PC-9 (cell line): ENCODE results near the gene FLVCR1. TPM values are rescaled to one million over a fixed set of nuclear protein-coding genes. Genes with fewer than 3 reads are reported as not detected.

Experiments used
- BruUV-seq: library from RNA; stranded (reverse); fragments of 400-500 nt; replicated peaks from 2 replicates; lab custom pipeline; 2021; lab: Mats Ljungman, UMichigan
- CTCF ChIA-PET: fragments of 300-600 bp; sonication (Branson Sonifier 250); formaldehyde crosslinking; loops from one replicate; lab custom pipeline; 2022; ENCODE audit warnings: antibody characterized with exemption; lab: Charles Lee
- POLR2A ChIA-PET: fragments of 300-600 bp; sonication (Branson Sonifier 250); formaldehyde crosslinking; loops from one replicate; lab custom pipeline; 2022; ENCODE audit warnings: antibody characterized with exemption; ENCODE audit not compliant: unreplicated experiment; lab: Charles Lee
- DNase-seq, 2 experiments: peaks; one replicate each; pipeline versions ENCODE4 v3.0.0 to v3.0.0-alpha.2; 2015 to 2022; ENCODE audit warnings: mixed read lengths in 1 of 2
- H2AFZ ChIP-seq: fragments of 200-600 bp; sonication (generic); 2 replicates; pipeline ENCODE4 v1.8.1; 2017; ENCODE audit warnings: antibody characterized with exemption
- H3F3A ChIP-seq: fragments of 200-600 bp; sonication (generic); 2 replicates; pipeline ENCODE4 v1.8.1; 2017; ENCODE audit warnings: antibody characterized with exemption, mild to moderate bottlenecking, low read depth; ENCODE audit not compliant: insufficient read depth
- H3K27ac ChIP-seq: fragments of 200-600 bp; sonication (generic); 2 replicates; pipeline ENCODE4 v1.6.1; 2016; ENCODE audit warnings: mixed run types
- H3K27me3 ChIP-seq: fragments of 200-600 bp; sonication (generic); 2 replicates; pipeline ENCODE4 v1.6.1; 2016; ENCODE audit warnings: low read depth, mixed run types; ENCODE audit not compliant: insufficient read depth
- H3K36me3 ChIP-seq: fragments of 200-600 bp; sonication (generic); 2 replicates; pipeline ENCODE4 v1.6.1; 2016; ENCODE audit warnings: low read depth, mixed run types
- H3K4me1 ChIP-seq: fragments of 200-600 bp; sonication (generic); replicated peaks from 2 replicates; pipeline ENCODE4 v1.6.1; 2016; ENCODE audit warnings: mixed run types; ENCODE audit not compliant: insufficient read depth
- H3K4me2 ChIP-seq: fragments of 200-600 bp; sonication (generic); 2 replicates; pipeline ENCODE4 v1.6.1; 2017; ENCODE audit warnings: mixed run types
- H3K4me3 ChIP-seq: fragments of 200-600 bp; sonication (generic); 2 replicates; pipeline ENCODE4 v1.6.1; 2016; ENCODE audit warnings: mixed run types
- H3K79me2 ChIP-seq: fragments of 200-600 bp; sonication (generic); 2 replicates; pipeline ENCODE4 v1.6.1; 2017; ENCODE audit warnings: low read depth, mixed run types
- H3K9me2 ChIP-seq: fragments of 200-600 bp; sonication (generic); 2 replicates; pipeline ENCODE4 v1.8.1; 2017; ENCODE audit warnings: mild to moderate bottlenecking; ENCODE audit not compliant: insufficient read depth
- H3K9me3 ChIP-seq: fragments of 200-600 bp; sonication (generic); 2 replicates; pipeline ENCODE4 v1.8.1; 2016; ENCODE audit warnings: low read depth; ENCODE audit not compliant: insufficient read depth
- H4K20me1 ChIP-seq: fragments of 200-600 bp; sonication (generic); 2 replicates; pipeline ENCODE4 v1.8.1; 2017; ENCODE audit not compliant: insufficient read depth
- EZH2 ChIP-seq: fragments of 200-600 bp; sonication (generic); IDR thresholded peaks from 2 replicates; pipeline ENCODE4 v1.8.0; 2017; ENCODE audit warnings: antibody characterized with exemption, low read depth
- intact Hi-C: fragments of 100-400 bp; cut with micrococcal nuclease; formaldehyde crosslinking; loops from one replicate; pipeline ENCODE4 v1.10.0; 2022; ENCODE audit not compliant: unreplicated experiment
- total RNA-seq: library from RNA; stranded (reverse); gene quantifications from 2 replicates; pipeline ENCODE4 v1.2.3, GENCODE V29; 2021
- TF ChIP-seq, protein P1 (sequence below): fragments of 200-600 bp; sonication (generic); conservative IDR thresholded peaks from 2 replicates; pipeline ENCODE4 v1.6.1; 2017; ENCODE audit warnings: mixed run types, antibody characterized with exemption, mild to moderate bottlenecking, moderate library complexity

Gene FLVCR1
- total RNA-seq, 1 experiment from 2014 or later, result 13.1 TPM

- BruUV-seq, result no TSS peak
- ChIA-PET POLR2A (no interaction called here), CTCF (no interaction called here)
- H3K27ac ChIP-seq, result no peak overlapping the region
- H3K4me1 ChIP-seq, result peaks cover 10% of the 10 kb centered on the region; the same call in 1 of the 2 replicates
- H2AFZ ChIP-seq, result no peak overlapping the region
- H3K79me2 ChIP-seq, result no peaks in the 10 kb centered on the region
- H3K4me3 ChIP-seq, result no peak overlapping the region
- H3K9me3 ChIP-seq, result no peaks in the 10 kb centered on the region
- TF ChIP-seq, protein P1, sequence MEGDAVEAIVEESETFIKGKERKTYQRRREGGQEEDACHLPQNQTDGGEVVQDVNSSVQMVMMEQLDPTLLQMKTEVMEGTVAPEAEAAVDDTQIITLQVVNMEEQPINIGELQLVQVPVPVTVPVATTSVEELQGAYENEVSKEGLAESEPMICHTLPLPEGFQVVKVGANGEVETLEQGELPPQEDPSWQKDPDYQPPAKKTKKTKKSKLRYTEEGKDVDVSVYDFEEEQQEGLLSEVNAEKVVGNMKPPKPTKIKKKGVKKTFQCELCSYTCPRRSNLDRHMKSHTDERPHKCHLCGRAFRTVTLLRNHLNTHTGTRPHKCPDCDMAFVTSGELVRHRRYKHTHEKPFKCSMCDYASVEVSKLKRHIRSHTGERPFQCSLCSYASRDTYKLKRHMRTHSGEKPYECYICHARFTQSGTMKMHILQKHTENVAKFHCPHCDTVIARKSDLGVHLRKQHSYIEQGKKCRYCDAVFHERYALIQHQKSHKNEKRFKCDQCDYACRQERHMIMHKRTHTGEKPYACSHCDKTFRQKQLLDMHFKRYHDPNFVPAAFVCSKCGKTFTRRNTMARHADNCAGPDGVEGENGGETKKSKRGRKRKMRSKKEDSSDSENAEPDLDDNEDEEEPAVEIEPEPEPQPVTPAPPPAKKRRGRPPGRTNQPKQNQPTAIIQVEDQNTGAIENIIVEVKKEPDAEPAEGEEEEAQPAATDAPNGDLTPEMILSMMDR, result no peak
- TF ChIP-seq EZH2, result no peak
- peaks cover 6% of the 10 kb centered on the region for H3F3A ChIP-seq
- intact Hi-C loops, result loop anchor here (10.0 kb wide), 1 partner anchor 387 kb away; no protein-coding TSS in a partner anchor
- H3K36me3 ChIP-seq, result no peaks in the 10 kb centered on the region
- no peak overlapping the region for H3K4me2 ChIP-seq
- H4K20me1 ChIP-seq, result no peaks in the 10 kb centered on the region
- no peaks in the 10 kb centered on the region for H3K27me3 ChIP-seq
- no peak for DNase-seq
- H3K9me2 ChIP-seq, result no peaks in the 10 kb centered on the region
These were observed 5.9 kb upstream of the FLVCR1 start for GRCh38 chr1:212852105-212852688.

DNA sequence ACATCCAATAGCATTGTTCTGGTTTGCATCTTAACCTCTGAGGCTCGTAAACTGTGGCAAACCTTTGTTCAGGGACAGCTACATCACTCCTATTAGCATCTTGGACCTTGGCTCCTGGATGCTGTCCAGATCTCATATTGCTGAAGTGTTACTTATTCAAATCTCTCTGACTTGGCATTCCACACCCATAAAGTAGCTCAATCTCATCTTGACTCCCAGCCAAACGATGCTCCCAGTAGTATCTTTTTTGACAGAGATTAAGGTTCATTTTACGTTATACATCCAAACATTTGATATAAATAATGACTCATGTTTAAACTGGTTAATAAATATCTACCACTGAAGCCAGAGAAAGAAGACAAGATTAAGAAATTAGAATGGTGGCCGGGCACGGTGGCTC lies 4.4 kb upstream of the FLVCR1 start:
- no peak for DNase-seq
- no TSS peak for BruUV-seq
- peaks cover 5% of the 10 kb centered on the region; the same call in 1 of the 2 replicates for H3K79me2 ChIP-seq
- H4K20me1 ChIP-seq, result no peaks in the 10 kb centered on the region
- peaks cover 13% of the 10 kb centered on the region for H3F3A ChIP-seq
- TF ChIP-seq, protein P1, result no peak
- no peak for TF ChIP-seq EZH2
- no peak overlapping the region for H2AFZ ChIP-seq
- H3K36me3 ChIP-seq, result no peaks in the 10 kb centered on the region
- no peaks in the 10 kb centered on the region for H3K9me3 ChIP-seq
- peaks cover 12% of the 10 kb centered on the region; the same call in 1 of the 2 replicates for H3K4me1 ChIP-seq
- no peaks in the 10 kb centered on the region for H3K27me3 ChIP-seq
- intact Hi-C loops, result loop anchor here (10.0 kb wide), 1 partner anchor 389 kb away; no protein-coding TSS in a partner anchor
- no peaks in the 10 kb centered on the region for H3K9me2 ChIP-seq
- ChIA-PET POLR2A (no interaction called here), CTCF (no interaction called here)
- no peak overlapping the region for H3K4me3 ChIP-seq
- H3K4me2 ChIP-seq, result no peak overlapping the region
- H3K27ac ChIP-seq, result no peak overlapping the region

- peaks cover 33% of the 10 kb centered on the region for H3K79me2 ChIP-seq
- peaks cover 36% of the 10 kb centered on the region for H3K4me1 ChIP-seq
- ChIA-PET POLR2A (no interaction called here), CTCF (no interaction called here)
- intact Hi-C loops, result loop anchor here (5.0 to 10.0 kb wide), 2 partner anchors 64 to 392 kb away; partner anchors contain the start of genes NSL1 and TATDN3
- peak overlapping the region; percentile 57 for H3K27ac ChIP-seq
- H3K9me2 ChIP-seq, result no peaks in the 10 kb centered on the region
- H3F3A ChIP-seq, result peaks cover 13% of the 10 kb centered on the region
- H3K4me3 ChIP-seq, result peak overlapping the region; percentile 87
- BruUV-seq, result no TSS peak
- H3K4me2 ChIP-seq, result peak overlapping the region; percentile 94
- DNase-seq, result no peak
- TF ChIP-seq EZH2, result no peak
- TF ChIP-seq, protein P1, result no peak
- no peaks in the 10 kb centered on the region for H3K36me3 ChIP-seq
- H3K9me3 ChIP-seq, result no peaks in the 10 kb centered on the region
- peak overlapping the region; percentile 92; the same call in 1 of the 2 replicates for H2AFZ ChIP-seq
- no peaks in the 10 kb centered on the region for H3K27me3 ChIP-seq
- H4K20me1 ChIP-seq, result no peaks in the 10 kb centered on the region
These were observed 1.3 kb upstream of the FLVCR1 start for GRCh38 chr1:212856755-212857154.
